NCI-H510A (cell line): Measurements from ENCODE around the gene PAX7.
"Not testable (repeated sequence)": the region's sequence is repeated elsewhere in the genome, so short reads cannot be mapped to it uniquely, and the experiment has no call there.

Experiments used
- DNase-seq: peaks from one replicate; lab custom pipeline; 2025; lab: John Stamatoyannopoulos, UW

Gene PAX7

DNA sequence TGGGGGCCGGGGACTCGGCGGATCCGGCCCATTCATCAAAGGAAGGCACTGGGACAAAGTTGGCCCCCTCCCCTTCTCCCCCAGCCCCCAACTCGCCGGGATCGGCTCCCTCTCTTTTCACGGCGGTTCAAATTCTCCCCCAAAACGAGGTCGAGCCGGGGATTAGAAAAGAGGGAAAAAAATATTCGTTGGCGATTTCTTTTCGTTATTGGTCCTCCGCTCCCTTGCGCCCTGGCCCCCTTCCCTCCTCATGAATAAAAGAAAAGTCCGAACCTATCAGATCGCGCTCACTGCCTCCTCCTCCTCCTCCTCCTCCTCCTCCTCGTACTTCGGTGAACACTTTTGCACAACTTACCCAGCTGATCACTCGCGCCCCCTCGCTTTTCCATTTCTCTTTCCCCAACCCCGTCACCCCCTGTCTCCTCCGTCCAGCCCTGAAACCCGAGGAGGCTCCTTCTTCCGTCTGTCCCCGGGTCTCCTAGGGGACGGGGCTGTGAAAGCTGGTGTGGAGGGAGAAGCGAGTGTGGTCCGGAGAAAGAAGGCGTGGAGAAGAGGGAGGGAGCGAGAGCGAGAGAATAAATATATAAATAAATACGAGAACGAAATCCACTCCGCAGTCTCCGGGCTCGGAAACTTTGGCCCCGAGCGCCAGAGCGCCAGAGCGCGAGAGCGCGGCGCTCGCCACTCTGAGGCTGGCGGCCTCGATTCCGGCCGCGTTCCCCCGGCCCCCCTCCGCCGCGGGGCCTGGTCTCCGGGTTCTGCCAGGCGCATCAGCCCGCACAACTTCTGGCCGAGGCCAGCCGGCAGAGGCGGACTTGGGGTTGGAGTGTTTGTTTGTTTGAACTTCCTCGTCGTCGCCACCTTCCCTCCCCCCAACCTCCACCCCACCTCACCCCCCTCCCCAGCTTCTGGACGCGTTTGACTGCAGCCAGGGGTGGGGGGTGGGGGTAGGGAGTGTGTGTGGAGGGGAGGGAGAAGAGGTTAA, at the start of gene PAX7:
PAX7 (plus strand) TSS at position 336 of the 985 bp plus-strand sequence. CDS start 758 bp downstream, outside the sequence.
- no peak for DNase-seq

DNA sequence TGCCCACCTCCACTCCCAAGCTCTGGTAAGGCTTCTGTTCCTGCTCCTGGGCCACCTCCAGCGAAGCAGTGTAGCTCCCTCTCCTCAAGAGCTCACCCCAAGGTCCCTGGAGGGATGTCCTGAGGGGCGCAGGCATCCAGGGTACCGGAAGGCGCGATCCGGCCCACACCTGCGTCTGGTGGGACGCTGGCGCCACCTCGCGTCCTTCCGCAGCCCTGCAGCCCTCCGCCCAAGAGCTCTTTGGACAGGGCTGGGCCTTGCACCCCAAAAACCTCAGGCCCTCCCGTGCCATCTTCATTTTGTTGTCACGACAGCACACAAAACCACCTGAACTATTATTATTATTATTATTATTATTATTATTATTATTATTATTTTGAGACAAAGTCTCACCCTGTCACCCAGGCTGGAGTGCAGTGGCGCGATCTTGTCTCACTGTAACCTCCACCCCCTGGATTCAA, 49.2 kb upstream of the PAX7 start:
- no peak for DNase-seq

GRCh38 chr1:18582890-18583289, 47.8 kb upstream of the PAX7 start:
- DNase-seq: no peak

GRCh38 chr1:18583326-18583941, 47.2 kb upstream of the PAX7 start:
- no peak for DNase-seq

GRCh38 chr1:18586016-18586415, 44.6 kb upstream of the PAX7 start:
- DNase-seq: not testable (repeated sequence)

GRCh38 chr1:18588093-18588492, 42.6 kb upstream of the PAX7 start:
- DNase-seq: no peak

DNA sequence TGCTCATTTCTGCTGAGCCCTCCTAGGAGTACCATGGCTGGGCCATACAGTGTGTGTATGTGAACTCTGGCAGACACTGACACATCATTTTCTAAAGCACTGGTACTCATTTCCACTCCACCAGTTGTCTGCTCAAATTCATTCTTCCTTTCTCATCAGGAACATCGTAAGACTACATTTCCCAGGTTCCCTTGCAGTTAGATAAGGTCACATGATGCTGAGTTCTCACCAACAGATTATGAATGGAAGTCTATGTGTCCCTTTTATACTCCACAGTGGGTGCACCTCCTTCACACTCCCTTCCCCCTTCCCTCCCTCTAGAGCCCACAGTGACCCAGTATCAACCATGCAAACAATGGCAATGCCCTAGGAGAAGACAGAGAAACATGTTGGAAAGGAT, 38.3 kb upstream of the PAX7 start:
- DNase-seq: no peak

GRCh38 chr1:18597160-18598042, 33.2 kb upstream of the PAX7 start:
- peak; percentile 10 for DNase-seq

GRCh38 chr1:18599086-18599485, 31.6 kb upstream of the PAX7 start:
- no peak for DNase-seq

DNA sequence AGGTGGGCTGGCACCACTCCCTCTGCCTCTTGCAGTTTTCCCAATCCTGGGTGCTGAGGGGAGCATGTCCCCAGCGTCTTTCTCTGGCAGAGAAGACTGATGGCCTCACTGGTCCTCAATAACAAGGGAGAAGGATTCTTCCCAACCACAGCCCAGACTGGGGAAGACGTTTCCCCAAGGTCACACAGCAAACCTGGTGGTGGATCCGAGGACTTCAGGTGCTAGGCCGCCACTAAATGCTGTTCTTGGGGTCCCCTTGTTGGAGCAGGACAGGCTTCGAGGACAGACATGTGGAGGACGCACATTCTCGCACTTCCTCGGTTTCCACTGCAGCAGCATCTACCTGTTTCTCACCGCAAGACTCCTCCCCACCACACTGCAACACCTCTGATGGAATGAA, 30.9 kb upstream of the PAX7 start:
- DNase-seq: no peak

- no peak for DNase-seq
Measured at GRCh38 chr1:18602533-18603211, 28.0 kb upstream of the PAX7 start.

GRCh38 chr1:18603212-18603852, 27.3 kb upstream of the PAX7 start:
- no peak for DNase-seq

DNA sequence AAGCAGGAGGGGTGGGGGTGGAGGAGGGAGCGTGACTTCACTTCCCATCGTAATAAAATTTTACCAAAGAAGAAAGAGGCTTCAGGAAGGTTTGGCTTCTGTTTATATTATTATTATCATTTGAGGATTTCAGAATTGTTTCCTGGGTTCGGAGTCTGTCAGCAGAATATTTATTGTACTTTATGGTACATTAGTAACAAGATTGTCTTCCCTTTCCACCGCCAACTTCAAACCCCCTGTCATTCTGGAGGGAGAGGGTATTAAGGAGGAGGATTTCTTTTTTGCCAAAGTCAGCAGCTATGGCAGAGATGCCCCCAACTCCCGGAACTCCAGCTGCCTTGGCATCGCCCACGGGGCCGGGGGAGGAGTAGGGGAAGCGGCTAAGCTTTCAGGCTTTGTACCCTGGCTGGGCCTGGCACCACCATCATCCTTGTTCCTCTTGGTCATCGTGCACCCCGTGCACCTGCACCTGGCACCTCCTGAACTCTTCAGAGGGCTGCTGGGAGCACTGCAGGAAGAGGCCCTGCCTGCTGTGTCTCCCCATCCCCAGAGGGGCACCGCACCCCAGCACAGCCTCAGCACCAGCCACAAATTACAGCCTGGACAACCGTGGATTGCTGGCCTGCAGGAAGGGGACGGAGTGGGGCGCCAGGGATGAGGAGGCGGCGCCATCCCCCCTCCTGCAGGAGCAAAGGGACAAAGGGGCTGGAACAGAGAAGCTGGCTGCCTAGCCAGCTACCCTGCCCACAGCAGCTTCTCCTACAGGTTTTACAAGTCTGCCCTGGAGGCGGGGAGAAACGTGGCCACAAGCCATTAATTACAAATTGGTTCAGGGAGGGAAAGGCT, 24.0 kb upstream of the PAX7 start:
- no peak for DNase-seq

DNA sequence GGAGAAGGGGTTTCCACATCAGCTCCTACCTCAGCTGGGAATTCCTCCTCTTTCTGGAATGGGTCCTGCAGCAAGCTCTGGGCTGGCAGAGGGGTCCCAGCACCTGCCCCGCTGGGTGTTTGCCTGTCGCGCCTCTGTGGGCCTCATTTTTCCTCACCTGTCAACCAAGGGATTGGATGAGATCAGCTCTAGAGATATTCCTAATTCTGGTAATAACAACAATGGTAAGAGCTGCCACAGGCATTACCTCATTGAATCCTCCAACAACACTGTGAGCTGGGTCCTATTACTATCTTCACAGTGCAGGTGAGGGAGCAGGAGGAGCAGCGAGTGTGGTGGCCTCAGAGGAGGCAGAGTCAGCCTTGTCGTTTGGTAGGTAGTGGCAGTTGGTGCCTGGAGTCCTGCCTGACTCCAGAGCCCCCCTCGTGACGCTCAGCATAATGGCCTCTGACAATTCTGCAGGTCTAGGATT, 23.3 kb upstream of the PAX7 start:
- no peak for DNase-seq

DNA sequence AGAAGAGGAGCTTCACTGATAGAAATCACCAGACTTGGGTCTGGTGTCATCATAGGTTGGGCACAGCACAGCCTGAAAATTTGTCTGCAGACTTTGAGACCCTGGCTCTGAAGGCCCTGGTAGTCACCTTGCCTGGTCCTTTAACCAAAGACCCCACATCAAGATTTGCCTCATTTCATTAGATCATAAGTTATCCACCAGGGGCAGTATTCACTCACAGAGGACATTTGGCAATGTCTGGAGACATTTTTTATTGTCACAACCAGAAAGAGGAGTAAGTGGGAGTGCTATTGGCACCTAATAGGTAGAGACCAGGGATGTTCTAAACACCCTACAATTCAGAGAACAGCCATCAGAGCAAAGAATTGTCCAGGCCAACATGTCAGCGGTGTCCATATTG, 22.1 kb upstream of the PAX7 start:
- DNase-seq: no peak

- no peak for DNase-seq
Measured at GRCh38 chr1:18611311-18611710, 19.3 kb upstream of the PAX7 start.

GRCh38 chr1:18612073-18612472, 18.6 kb upstream of the PAX7 start:
- no peak for DNase-seq

DNA sequence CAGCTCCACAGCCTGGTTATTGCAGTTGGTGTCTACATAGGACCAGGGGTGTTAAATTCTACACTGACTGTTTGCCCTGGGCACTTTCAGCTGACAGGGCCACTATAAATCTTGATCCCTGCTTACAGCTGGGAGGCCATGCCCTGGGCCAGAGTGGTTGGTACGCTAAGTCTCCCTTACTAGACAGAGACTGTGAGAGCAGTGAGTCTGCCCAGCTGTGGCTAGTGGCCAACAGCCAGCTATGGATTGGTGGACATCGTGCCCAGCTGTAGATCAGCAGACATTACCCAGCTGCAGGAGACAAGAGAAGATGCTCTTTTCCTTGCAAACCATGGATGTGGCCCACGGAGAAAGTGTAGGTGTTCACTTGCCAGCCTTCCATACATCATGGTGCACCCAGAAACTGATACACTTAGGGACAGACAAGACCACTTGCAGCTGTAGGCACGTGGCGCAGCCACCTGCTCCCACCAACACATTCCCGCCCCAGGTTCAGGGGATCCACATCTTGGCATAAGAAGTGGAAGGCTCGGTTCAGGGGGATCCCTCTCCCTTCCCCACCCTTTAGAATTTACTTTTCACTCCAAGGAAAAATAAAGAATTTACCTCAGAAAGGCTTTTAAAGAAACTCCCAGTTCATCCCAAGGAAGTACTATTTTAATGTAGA, 16.4 kb upstream of the PAX7 start:
- DNase-seq: no peak
